Epithelial cell of prostate (primary cell): ENCODE data around the gene SCAPER.

Experiments used
- DNase-seq: peaks from one replicate; pipeline ENCODE4 v3.0.0-alpha.2; 2011; ENCODE audit warnings: low read depth, low spot score
- H3K27ac ChIP-seq: fragments of 450-650 bp; 2 replicates; pipeline ENCODE4 v1.5.1; 2017; ENCODE audit warnings: mild to moderate bottlenecking

The SCAPER gene

DNA sequence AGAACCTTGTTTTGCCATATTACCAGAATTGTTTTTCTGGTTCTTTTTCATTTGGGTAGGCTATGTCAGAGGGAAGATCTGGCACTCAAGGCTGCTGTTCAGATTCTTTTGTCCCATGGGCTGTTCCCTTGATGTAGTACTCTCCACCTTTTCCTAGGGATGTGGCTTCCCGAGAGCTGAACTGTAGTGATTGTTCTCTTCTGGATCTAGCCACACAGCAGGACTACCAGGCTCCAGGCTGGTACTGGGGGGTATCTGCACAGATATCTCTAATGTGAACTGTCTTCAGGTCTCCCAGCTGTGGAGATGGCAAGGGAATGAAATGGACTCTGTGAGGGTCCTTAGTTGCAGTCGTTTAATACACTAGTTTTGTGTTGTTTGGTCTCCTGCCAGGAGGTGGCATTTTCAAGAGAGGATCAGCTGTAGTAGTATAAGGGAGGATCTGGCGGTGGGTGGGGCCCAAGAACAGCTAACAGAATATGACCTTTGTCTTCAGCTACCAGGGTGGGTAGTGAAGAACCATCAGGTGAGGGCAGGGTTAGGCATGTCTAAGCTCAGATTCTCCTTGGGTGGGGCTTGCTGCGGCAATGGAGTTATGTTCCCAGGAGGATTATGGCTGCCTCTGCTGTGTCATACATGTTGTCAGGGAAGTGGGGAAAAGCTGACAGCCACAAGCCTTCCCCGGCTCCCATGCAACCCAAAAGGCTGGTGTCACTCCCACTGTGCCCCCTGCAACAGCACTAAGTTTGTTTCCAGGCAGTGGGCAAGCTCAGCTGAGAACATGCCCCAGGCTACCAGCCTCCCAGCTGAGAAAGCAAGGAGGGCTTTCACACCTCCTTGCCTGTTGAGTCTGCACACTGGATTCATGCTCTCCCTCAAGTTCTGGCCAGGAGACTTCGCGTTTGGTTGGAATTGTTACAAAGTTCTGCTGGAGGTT, 316.1 kb downstream of the SCAPER start:
- peak; percentile 34 for DNase-seq
- no peak overlapping the region for H3K27ac ChIP-seq

GRCh38 chr15:76585576-76585897, 319.6 kb downstream of the SCAPER start:
- DNase-seq: no peak
- no peak overlapping the region for H3K27ac ChIP-seq

DNA sequence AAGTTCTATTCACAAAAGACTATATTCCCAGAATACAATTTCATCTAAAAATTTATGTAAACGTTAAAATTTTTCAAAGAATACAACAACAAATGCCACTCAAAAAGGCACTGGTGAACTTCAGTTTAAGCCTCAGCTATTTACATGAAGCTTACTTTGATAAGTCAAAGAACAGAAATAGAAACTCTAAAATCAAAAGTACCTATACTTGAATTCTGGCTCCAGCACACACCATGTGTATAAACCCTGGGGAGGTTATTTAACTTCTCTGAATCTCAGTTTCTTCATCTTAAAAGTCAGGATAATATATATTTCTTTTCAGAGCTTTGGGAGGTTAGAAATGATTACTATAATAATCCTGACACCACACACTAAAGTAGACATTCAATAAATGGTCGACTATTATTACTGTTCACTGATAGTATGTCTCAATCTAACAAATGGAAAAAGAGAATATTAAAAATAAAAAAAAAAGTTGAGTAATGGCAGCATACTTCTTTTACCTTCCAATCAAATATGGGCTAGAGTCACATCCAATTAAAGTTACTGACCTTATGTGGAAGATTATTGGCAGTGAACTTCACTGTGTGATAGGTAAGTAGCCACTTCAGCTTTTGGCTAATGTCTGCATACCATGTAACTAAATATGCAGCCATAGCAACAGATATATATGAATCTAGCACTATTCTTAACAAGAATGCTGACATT, 320.1 kb downstream of the SCAPER start:
- no peak for DNase-seq
- no peak overlapping the region for H3K27ac ChIP-seq

- no peak overlapping the region for H3K27ac ChIP-seq
- no peak for DNase-seq
Measured at GRCh38 chr15:76582550-76582949, 322.6 kb downstream of the SCAPER start.

DNA sequence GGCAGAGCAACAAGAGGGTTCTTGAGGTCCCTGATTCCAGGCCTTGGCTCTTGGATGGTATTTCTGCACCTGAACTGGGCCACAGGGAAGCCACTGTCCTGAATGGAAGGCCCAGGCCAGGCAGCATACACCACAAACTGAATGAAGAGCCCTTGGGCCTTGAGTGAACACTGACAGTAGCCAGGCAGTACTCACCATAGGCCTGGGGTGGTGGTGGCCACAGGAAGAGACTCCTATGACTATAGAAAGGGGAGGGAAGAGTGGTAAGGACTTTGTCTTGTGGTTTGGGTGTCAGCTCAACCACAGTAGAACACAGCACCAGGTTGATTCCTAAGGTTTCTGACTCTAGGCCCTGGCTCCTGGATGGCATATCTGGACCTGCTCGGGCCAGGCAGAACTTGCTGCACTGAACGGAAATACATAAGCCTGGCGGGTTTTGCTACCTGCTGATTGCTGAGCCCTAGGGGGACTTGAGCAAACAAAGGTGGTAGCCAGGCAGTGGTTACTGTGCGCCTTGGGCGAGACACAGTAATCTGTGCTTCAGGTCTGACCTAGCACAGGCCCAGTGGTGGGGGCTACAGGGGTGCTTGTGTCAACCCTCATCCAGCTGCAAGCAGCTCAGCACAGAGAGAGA, 327.1 kb downstream of the SCAPER start:
- peak overlapping the region; percentile 5 for H3K27ac ChIP-seq
- peak; percentile 33 for DNase-seq

DNA sequence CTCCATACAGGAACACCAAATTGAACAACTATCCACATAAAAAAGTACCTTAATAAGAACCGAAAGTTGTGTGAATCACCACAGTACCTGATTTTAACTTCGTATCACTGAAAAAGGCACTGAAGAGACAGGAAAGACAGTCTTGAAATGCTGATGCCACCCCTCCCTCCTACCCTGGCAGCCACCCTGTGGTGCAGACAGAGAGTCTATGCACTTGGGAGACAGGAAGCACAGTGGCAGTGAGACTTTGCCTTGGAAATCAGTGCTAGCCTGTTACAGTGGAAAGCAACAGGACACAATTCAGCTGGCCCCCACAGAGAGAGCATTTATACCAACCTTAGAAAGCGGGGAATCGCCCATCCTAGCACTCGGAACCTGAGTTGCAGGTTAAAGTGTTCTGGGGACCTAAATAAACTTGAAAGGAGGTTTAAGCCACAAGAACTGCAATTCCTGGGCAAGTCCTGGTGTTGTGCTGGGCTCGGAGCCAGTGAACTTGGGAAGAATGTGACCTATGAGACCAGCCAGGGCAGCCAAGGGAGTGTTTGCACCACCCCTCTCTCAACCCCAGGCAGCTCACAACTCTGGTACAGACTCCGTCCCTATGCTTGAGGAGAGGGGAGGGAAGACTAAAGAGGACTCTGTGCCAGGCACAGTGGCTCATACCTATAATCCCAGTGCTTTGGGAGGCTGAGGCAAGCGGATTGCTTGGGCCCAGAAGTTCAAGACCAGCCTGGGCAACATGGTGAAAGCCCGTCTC, 328.4 kb downstream of the SCAPER start:
- no peak overlapping the region for H3K27ac ChIP-seq
- no peak for DNase-seq

DNA sequence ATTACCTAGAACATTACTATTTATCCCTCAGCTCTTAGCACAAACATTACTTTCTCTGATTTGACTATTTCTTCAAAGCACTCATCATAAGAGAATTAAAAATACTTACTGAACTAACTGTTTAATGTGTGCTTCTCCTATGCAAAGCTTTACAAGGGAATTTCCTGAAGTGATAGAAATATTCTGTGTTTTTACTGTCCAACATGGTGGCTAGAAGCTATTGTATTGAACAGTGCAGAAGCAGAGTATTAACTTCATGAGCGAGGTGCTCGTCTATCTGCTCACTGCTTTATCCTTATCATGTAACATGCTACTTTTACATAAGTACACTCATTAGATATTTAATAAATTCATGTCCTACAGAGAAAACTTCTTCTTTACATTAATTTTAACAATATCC, 329.5 kb downstream of the SCAPER start:
- H3K27ac ChIP-seq: no peak overlapping the region
- no peak for DNase-seq

GRCh38 chr15:76575274-76575673, 329.9 kb downstream of the SCAPER start:
- DNase-seq: no peak
- H3K27ac ChIP-seq: no peak overlapping the region

DNA sequence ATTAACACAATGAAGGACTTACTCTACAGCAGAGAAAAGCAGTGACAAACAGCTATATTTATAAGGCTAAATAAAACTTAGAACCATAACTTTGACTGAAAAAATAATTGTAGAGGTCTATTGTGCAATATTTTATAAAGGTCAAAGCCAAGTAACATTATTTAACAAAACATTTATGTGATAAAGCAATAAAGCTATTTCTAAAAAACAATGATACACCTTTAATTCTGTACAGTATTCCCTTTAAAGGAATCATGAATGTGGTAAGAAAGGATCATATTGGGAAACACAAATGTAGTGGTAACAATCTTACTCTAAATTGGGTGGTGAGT, 332.2 kb downstream of the SCAPER start:
- DNase-seq: no peak
- H3K27ac ChIP-seq: no peak overlapping the region

DNA sequence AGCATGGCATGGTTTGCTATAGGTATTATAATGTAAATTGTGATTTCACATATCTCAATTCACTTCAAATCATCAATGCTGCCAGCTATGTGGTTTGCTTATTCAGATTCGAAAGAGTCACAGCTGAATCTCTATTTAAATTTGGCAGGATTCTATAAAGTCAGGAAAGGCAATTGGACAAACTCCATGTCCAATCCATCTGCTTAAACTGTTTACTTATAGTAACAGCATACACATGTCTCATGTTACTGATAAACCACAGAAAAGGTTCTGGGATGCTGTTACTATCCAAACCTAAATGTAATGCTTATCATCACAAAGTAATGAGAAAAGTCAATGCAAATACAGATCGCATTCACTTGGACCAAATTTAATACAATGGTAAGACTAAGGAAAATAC, 338.9 kb downstream of the SCAPER start:
- no peak for DNase-seq
- no peak overlapping the region for H3K27ac ChIP-seq

DNA sequence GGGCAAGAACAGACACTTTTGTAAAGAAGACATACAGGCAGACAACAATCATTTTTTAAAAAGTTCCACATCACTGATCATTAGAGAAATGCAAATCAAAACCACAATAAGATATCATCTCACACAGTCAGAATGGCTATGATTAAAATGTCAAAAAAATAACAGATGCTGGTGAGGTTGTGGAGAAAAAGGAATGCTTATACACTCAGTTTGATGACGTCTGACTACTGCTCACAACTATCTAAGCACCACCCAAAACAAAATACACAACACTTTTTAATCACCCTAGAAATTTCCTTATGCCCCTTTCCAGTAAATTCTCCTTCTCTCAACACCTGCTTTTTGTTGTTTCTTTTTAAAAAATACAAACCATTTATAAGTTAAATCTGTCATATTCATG, 339.8 kb downstream of the SCAPER start:
- no peak for DNase-seq
- no peak overlapping the region for H3K27ac ChIP-seq

GRCh38 chr15:76555247-76555646, 349.9 kb downstream of the SCAPER start:
- no peak overlapping the region for H3K27ac ChIP-seq
- DNase-seq: no peak

GRCh38 chr15:76553564-76553963, 351.6 kb downstream of the SCAPER start:
- no peak for DNase-seq
- H3K27ac ChIP-seq: no peak overlapping the region

DNA sequence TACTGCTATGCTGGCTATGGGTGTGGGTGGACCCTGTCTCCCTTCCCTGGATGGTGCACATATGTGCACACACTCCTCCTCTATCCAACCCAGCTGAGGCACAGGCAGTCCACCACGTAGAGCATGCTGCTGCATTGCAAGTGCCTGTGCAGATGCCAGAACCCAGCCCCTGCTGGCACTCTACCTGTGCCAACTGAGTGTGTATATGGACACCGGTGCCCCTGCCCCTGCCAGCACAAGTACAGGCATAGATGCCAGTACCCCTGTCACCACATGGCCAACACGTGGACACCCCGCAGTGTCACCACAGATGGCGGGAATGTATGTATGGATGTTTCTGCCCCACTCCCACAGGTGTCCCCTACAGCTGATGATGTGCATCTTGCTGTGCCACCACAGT, 352.0 kb downstream of the SCAPER start:
- no peak overlapping the region for H3K27ac ChIP-seq
- DNase-seq: no peak

- H3K27ac ChIP-seq: no peak overlapping the region
- no peak for DNase-seq
Measured at GRCh38 chr15:76546805-76547204, 358.3 kb downstream of the SCAPER start.

DNA sequence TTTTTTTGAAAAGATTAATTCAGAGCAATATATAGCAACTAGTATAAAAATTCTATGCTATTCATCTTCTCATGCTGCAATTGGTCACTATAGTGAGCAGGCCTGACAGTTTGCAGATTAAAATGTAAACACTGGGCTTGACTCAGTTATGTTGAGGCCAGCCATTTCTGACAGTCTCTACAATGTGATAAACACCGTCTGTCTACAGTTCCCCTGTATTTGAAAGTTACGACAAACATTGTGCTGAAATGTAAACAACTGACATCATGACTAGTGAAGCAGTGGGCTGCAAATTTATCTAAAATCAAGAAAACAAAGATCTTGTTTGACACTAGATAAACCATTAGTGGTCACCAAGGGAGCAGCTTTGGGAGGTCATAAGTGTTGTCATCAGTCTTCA, 371.1 kb downstream of the SCAPER start:
- H3K27ac ChIP-seq: no peak overlapping the region
- no peak for DNase-seq

GRCh38 chr15:76533060-76533820, 371.9 kb downstream of the SCAPER start:
- no peak overlapping the region for H3K27ac ChIP-seq
- DNase-seq: peak; percentile 44

DNA sequence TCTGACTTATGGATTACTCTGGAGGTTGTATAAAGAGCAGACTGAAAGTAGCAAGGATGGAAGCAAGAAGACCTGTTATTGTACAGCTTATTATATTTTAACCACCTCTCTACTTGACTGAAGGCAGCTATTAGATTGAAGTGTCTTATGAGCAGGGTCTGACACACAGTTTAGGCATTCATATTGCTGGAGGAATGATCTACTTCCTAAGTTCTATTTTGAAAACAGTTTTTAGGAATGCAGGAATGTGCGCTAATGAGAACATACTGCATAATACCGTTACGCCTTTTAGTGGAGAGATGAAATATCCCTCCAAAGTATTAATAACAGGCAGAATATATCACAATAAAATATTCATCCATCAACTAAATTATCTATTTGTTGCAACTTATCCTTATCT, 375.2 kb downstream of the SCAPER start:
- DNase-seq: no peak
- no peak overlapping the region for H3K27ac ChIP-seq

DNA sequence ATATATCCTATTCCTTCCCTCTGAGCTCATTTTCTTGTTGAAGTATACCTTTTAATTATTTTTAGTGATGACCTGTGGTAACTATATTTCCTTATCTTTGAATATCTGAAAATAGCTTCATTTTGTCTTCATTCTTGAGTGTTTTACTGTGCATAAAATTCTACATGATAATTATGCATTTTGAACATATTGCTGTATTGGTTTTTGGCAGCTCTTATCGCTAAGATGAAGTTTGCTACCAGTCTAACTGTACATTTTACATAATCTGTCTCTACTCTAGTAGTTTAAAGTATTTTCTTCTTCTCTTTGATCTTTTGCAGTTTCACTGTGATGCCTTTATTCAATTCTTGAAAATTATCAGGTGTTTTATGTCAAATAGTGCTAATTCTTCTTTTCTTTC, 379.0 kb downstream of the SCAPER start:
- no peak overlapping the region for H3K27ac ChIP-seq
- DNase-seq: no peak

DNA sequence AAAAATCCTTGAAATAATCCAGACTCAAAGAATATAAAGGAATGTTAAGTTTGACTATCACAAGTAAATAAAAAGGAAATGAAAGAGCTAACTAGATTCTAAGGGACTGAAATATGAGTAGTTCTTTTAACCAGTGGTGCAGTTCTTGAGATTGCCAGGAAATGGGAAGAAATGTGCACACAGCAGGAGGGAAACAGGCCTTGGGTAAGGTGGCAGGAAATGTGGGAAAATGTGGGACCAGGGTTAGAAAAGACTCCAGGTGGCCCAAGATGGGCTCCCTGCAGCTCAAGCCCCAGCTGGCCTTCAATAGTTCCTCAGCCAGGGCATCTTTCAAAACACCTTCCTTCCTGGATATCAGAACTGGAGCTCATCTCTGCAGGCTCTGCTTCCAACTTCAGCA, 387.2 kb downstream of the SCAPER start:
- no peak overlapping the region for H3K27ac ChIP-seq

More for the DNA sequence above, 387.2 kb downstream of the SCAPER start:
- no peak for DNase-seq
